ENCODE data around the gene LYVE1.

LYVE1 gene

DNA sequence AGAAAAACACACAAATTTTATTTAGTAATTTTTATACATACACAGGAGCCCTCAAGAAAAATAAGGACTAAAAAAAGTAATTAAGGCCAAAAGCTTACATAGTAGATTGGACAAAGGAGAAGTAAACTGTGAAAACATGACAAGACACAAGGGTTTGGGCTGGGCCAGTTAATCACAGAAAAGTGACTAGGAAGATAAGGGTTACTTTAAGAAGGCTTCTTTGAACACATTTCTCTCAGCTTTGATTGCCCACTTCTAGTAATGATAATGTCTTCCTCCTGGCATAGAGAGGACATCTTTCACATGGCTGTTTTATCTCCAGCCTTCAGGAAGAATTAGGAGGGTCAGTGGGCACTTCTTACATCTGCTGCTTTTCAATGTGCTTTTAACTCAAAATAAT lies 30.9 kb downstream of the LYVE1 start:
- in situ Hi-C loops (cut with MboI; ENCODE audit: low sequenced_read_pairs, unreplicated experiment) = no loop called here
- TF ChIP-seq, protein P1, sequence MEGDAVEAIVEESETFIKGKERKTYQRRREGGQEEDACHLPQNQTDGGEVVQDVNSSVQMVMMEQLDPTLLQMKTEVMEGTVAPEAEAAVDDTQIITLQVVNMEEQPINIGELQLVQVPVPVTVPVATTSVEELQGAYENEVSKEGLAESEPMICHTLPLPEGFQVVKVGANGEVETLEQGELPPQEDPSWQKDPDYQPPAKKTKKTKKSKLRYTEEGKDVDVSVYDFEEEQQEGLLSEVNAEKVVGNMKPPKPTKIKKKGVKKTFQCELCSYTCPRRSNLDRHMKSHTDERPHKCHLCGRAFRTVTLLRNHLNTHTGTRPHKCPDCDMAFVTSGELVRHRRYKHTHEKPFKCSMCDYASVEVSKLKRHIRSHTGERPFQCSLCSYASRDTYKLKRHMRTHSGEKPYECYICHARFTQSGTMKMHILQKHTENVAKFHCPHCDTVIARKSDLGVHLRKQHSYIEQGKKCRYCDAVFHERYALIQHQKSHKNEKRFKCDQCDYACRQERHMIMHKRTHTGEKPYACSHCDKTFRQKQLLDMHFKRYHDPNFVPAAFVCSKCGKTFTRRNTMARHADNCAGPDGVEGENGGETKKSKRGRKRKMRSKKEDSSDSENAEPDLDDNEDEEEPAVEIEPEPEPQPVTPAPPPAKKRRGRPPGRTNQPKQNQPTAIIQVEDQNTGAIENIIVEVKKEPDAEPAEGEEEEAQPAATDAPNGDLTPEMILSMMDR (IDR thresholded peaks at IDR 0.05; ENCODE audit: borderline replicate concordance, control extremely low read depth, extremely low read depth, insufficient read depth, missing control alignments) = no peak
- DNase-seq (ENCODE audit: low spot score) = no peak

DNA sequence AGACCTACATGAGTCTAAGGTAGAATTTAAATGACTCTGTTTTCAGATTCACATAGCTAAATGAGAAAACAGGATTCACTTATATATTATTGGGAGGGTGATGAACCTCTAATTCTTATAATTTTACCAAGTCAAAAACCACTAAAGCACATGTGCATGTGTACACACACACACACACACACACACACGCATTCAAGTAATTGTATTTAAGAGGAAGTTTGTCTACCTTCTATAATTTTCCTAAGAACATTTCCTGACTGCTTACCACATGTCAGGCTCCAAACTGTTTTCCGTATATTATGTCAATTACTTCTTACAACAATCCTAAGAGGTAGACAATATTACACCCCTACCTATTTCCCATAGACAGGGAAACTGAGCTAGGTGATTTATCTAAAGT lies 34.1 kb downstream of the LYVE1 start:
- TF ChIP-seq, protein P1 (IDR thresholded peaks at IDR 0.05; ENCODE audit: borderline replicate concordance, control extremely low read depth, extremely low read depth, insufficient read depth, missing control alignments) = no peak
- in situ Hi-C loops (cut with MboI; ENCODE audit: low sequenced_read_pairs, unreplicated experiment) = no loop called here
- no peak for DNase-seq (ENCODE audit: low spot score)

DNA sequence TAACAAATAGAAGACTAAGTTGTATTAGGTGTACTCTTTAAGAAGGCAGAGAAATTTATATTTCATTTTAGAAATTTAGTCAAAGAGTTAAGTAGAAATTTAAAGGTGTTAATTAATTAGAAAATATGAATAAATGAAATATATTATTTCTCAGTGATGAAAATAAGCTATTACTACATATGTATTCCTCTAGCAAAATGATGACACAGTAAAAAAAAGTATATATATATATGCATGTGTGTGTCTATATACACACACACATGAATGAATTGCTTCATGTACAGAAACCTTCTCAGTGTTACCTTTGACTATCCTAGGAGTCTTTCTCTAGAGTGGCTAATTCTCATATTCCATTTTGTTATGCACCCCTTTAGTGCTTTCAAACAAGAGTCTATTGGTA lies 35.1 kb downstream of the LYVE1 start:
- TF ChIP-seq, protein P1 (IDR thresholded peaks at IDR 0.05; ENCODE audit: borderline replicate concordance, control extremely low read depth, extremely low read depth, insufficient read depth, missing control alignments) = no peak
- in situ Hi-C loops (cut with MboI; ENCODE audit: low sequenced_read_pairs, unreplicated experiment) = no loop called here
- no peak for DNase-seq (ENCODE audit: low spot score)

DNA sequence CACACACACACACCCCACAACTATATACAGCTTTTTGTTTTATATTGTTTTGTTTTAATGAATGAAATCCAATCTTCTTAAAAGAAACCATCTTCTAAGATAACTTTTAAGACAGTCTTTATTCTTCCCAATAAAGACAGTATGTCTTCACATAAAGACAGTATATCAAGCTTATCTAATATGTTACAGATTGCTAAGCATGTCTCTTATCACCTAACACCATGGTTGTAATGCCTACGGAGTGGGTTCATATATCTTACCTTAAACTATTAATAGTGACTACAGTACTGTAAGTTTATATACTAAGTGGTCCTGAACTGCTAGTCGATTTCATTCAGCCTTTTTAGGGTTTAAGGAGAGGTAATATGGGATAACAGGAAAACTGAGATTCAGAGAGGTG lies 35.9 kb downstream of the LYVE1 start:
- in situ Hi-C loops (cut with MboI; ENCODE audit: low sequenced_read_pairs, unreplicated experiment) = no loop called here
- no peak for DNase-seq (ENCODE audit: low spot score)
- TF ChIP-seq, protein P1 (IDR thresholded peaks at IDR 0.05; ENCODE audit: borderline replicate concordance, control extremely low read depth, extremely low read depth, insufficient read depth, missing control alignments) = no peak

DNA sequence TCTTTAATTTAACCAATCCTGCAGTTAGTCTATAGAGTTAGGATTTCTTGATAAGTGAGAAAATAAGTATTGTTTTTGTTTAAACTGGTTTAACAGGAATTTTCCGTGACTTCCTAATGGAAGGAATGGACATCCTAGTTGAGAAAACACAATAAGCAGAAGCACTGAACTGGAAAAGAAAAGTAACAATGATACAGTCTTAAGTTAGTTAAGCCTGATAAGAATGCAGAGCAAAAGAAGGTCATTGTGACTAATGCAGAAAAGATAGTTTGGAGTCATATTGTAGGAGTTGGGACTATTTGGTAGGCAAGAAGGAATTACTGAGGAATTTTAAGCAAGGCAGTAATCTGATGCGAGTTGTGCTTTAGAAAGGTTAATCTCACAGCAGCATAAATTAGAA lies 39.2 kb downstream of the LYVE1 start:
- DNase-seq (ENCODE audit: low spot score) = no peak
- in situ Hi-C loops (cut with MboI; ENCODE audit: low sequenced_read_pairs, unreplicated experiment) = no loop called here
- TF ChIP-seq, protein P1 (IDR thresholded peaks at IDR 0.05; ENCODE audit: borderline replicate concordance, control extremely low read depth, extremely low read depth, insufficient read depth, missing control alignments) = no peak

DNA sequence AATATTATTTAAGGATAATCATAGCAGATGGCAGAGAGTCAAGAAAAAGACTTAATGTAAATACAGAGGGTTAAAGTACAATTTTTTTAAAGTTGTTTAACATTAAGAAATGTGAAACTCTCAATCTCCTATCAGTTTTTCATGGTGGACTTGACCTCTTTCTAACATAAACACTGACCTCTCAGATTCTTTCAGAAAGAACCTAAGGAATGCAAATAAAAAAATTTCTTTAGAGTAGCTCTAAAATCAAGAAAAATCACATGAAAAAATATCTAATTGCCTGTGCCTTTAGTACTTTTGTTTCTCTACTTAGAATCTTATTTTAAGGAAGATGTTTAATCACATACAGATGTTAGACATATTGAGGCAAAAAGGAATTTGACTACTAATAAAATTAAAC lies 40.3 kb downstream of the LYVE1 start:
- TF ChIP-seq, protein P1 (IDR thresholded peaks at IDR 0.05; ENCODE audit: borderline replicate concordance, control extremely low read depth, extremely low read depth, insufficient read depth, missing control alignments) = no peak
- in situ Hi-C loops (cut with MboI; ENCODE audit: low sequenced_read_pairs, unreplicated experiment) = no loop called here
- DNase-seq (ENCODE audit: low spot score) = no peak

Data from GM13976 (cell line).